Renal cortical epithelial cell (primary cell): Measurements from ENCODE around the gene C1orf87. TPM values are rescaled to one million over a fixed set of nuclear protein-coding genes. Genes with fewer than 3 reads are reported as not detected.
A peak's percentile ranks its signal among the peaks of the same experiment; 100 is the strongest.
"Not testable (repeated sequence)": the region's sequence is repeated elsewhere in the genome, so short reads cannot be mapped to it uniquely, and the experiment has no call there.

ENCODE experiments used
- DNase-seq: peaks from one replicate; pipeline ENCODE4 v3.0.0-alpha.2; 2011; ENCODE audit warnings: low read depth
- total RNA-seq: library from RNA; depleted of rRNA; stranded (reverse); fragments of >200 nt; gene quantifications from 2 replicates; pipeline ENCODE4 v1.2.3, GENCODE V29; 2014

The C1orf87 gene
- total RNA-seq, 1 donor from 2014 or later: not detected

GRCh38 chr1:59994302-59995198, 79.0 kb downstream of the C1orf87 start:
- peak; percentile 52 for DNase-seq

- no peak for DNase-seq
These were observed 81.3 kb downstream of the C1orf87 start for GRCh38 chr1:59992040-59992820.

- DNase-seq: no peak
These were observed 83.1 kb downstream of the C1orf87 start for GRCh38 chr1:59990470-59990869.

- peak; percentile 22 for DNase-seq
These were observed 86.9 kb downstream of the C1orf87 start for GRCh38 chr1:59986516-59987310.

- DNase-seq: no peak
These were observed 87.6 kb downstream of the C1orf87 start for GRCh38 chr1:59985911-59986515.

GRCh38 chr1:59979666-59980065, 93.9 kb downstream of the C1orf87 start:
- DNase-seq: no peak

GRCh38 chr1:59978511-59978910, 95.1 kb downstream of the C1orf87 start:
- DNase-seq: no peak

- peak; percentile 14 for DNase-seq
These were observed 95.5 kb downstream of the C1orf87 start for GRCh38 chr1:59978026-59978425.

GRCh38 chr1:59977075-59977410, 96.5 kb downstream of the C1orf87 start:
- no peak for DNase-seq

GRCh38 chr1:59976194-59977074, 97.1 kb downstream of the C1orf87 start:
- DNase-seq: peak; percentile 29

GRCh38 chr1:59973719-59974118, 99.9 kb downstream of the C1orf87 start:
- DNase-seq: no peak

- DNase-seq: no peak
These were observed 101.2 kb downstream of the C1orf87 start for GRCh38 chr1:59972216-59972927.

- DNase-seq: peak; percentile 29
These were observed 102.1 kb downstream of the C1orf87 start for GRCh38 chr1:59971464-59971911.

GRCh38 chr1:59969542-59970175, 103.9 kb downstream of the C1orf87 start:
- DNase-seq: not testable (repeated sequence)

GRCh38 chr1:59968746-59969145, 104.8 kb downstream of the C1orf87 start:
- DNase-seq: not testable (repeated sequence)

- no peak for DNase-seq
These were observed 105.8 kb downstream of the C1orf87 start for GRCh38 chr1:59967780-59968179.

- DNase-seq: peak; percentile 85
These were observed 106.4 kb downstream of the C1orf87 start for GRCh38 chr1:59967141-59967697.

- DNase-seq: peak; percentile 15
These were observed 121.5 kb downstream of the C1orf87 start for GRCh38 chr1:59952065-59952464.

- no peak for DNase-seq
These were observed 123.9 kb downstream of the C1orf87 start for GRCh38 chr1:59949648-59950047.
